ENCODE measurements around the gene DEPDC5. TPM values are rescaled to one million over a fixed set of nuclear protein-coding genes. Genes with fewer than 3 reads are reported as not detected.
A peak's percentile ranks its signal among the peaks of the same experiment; 100 is the strongest.

The DEPDC5 gene
- total and polyA plus RNA-seq, 9 of the 15 experiments (the other 6 are each of a cell fraction or from before 2014, with no cell fraction given), result 2.3 to 12.3 (median 10.7) TPM

DNA sequence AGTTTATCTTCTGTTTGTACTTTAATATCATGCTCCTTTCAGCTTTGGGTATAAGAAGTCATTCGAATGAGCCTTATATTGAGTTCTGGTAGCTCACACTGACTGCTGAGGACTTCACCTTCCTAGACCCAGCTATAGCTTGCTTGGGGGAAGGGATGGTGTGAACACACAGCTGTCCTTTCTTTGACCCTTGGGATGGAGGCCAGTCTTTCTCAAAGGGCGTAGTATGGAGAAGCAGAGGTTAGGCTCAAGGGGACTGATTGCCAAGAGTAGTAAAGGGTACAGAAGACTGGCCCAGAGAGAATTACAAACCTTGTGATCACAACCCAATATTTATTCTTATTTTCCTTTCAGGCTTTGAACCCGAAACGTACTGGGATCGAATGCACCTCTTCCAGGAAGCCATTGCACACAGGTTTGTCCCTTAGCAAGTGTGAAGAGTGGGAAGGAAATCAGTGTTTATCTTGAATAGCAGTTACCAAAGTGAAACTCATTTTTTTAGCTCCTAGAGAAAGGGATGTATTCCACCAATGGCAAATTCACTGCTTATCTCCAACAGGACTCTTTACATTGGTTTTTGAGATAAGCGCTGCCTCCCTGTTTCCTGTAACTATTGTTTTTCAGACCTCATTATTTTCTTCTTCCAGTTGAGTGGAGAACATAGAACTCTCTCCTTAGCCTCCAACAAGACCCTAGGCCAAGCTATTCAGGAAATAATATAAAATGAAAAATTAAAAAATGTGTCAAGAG, 147.7 kb downstream of the DEPDC5 start (continued):
- TF ChIP-seq PKNOX1 (IDR thresholded peaks at IDR 0.05), result no peak
- TF ChIP-seq CTBP1 (IDR thresholded peaks at IDR 0.05; ENCODE audit: borderline replicate concordance), result peak; percentile 65; the same call in 1 of the 2 replicates
- TF ChIP-seq ZKSCAN3 (CRISPR knock-in tag; IDR thresholded peaks at IDR 0.05), result no peak
- peak; percentile 82 for TF ChIP-seq SMARCA4 (IDR thresholded peaks at IDR 0.05)
- peak; percentile 72 for TF ChIP-seq ZNF384 (IDR thresholded peaks at IDR 0.05; ENCODE audit: low read depth, low read length)
- no peak for TF ChIP-seq RB1 (IDR thresholded peaks at IDR 0.05; ENCODE audit: low read depth)
- TF ChIP-seq PTBP1 (IDR thresholded peaks at IDR 0.05; ENCODE audit: low read depth, low read length), result no peak
- 0 out of 2 replicates have a peak, but pooled peaks have one; percentile 13 for TF ChIP-seq GABPA (tag; conservative IDR thresholded peaks at IDR 0.05; ENCODE audit: low read depth)
- no peak for TF ChIP-seq BRCA1 (IDR thresholded peaks at IDR 0.05)
- TF ChIP-seq BRCA1 (CRISPR knock-in tag; IDR thresholded peaks at IDR 0.05), result no peak
- 0 out of 2 replicates have a peak, but pooled peaks have one; percentile 49 for TF ChIP-seq MYC (IDR thresholded peaks at IDR 0.05; ENCODE audit: low read depth, low read length)
- TF ChIP-seq MYC (CRISPR knock-in tag; IDR thresholded peaks at IDR 0.05; ENCODE audit: borderline replicate concordance, low read depth), result no peak
- peak; percentile 44; the same call in 1 of the 2 replicates for TF ChIP-seq ZEB2 (IDR thresholded peaks at IDR 0.05)
- TF ChIP-seq GTF2B (IDR thresholded peaks at IDR 0.05; ENCODE audit: extremely low read depth, insufficient read length), result no peak
- no peak; the same call in none of the 2 replicates for TF ChIP-seq SMARCE1 (IDR thresholded peaks at IDR 0.05)
- TF ChIP-seq PCBP1 (IDR thresholded peaks at IDR 0.05; ENCODE audit: low read depth, low read length, poor library complexity, severe bottlenecking), result no peak
- TF ChIP-seq MAFG (tag; conservative IDR thresholded peaks at IDR 0.05), result no peak
- peak; percentile 72 for TF ChIP-seq HDAC3 (IDR thresholded peaks at IDR 0.05; ENCODE audit: borderline replicate concordance, partially characterized antibody)
- no peak for TF ChIP-seq RBFOX2 (IDR thresholded peaks at IDR 0.05; ENCODE audit: low read depth, low read length)
- no peak for TF ChIP-seq RNF219 (CRISPR knock-in tag; IDR thresholded peaks at IDR 0.05)

Measured in K562 (cell line).